ENCODE data around the gene ZBTB21.
"Not testable (repeated sequence)": the region's sequence is repeated elsewhere in the genome, so short reads cannot be mapped to it uniquely, and the experiment has no call there.

The ZBTB21 gene

DNA sequence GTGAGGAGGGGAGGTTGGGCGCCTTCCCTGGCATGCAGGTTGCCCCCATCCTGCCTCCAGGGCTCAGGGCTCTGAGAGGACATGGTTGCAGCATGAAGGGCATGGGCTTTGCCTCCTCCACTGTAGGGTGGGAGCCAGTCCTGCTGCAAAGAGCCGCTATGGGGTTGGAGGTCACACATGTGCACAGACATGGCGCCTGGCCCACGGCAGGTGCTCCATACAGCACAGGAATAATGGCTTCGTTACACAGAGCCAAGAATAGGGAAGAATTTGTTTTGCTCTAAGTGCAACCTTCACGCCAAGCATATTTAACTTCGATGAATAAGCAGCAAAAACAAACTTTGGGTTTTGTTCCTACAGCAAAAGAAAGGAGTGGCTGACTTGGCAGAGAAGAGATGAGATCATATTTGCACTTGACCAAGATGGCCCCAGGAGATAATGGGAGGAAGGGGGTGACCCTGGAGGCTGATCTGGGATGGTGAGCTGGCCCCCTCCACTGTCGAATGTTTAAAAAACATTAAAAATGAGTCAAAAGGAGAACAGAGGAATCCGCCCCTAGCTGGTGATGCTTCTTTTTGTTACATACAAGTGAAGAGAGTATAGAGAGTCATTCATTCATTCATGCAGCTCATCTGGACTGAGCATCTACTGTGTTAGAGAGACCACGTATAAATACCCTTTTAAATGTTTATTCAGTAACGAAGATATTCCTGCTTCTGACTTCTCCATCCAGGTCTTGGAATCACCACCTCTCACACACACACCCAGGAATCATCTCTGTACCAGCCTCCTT, 43.9 kb downstream of the ZBTB21 start:
- no peak for DNase-seq

DNA sequence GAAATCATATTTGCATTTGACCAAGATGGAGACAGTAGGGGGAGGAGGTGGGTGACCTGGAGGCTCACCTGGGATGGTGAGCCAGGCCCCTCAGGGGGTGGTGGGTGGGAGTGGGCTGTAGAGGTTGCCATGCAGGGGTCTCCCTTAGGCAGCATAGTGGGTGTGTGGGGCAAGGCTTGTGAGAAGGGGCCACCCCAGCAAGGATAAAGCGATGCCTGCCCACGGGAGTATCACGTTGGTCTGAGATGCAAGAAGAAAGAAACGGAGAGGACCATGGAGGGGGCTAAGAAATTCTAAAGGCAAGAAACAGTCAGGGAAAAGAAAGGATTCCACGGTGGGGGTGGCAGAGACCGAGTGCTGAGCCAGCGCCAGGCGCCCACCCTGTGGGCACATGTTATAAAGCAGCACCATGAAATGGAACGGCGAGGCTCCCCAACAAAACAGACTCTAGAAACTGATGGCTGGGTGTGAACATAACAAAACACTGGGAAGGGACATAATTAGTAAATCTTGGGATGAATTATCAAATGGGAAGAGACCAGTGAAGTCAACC, 44.6 kb downstream of the ZBTB21 start:
- DNase-seq, result no peak

DNA sequence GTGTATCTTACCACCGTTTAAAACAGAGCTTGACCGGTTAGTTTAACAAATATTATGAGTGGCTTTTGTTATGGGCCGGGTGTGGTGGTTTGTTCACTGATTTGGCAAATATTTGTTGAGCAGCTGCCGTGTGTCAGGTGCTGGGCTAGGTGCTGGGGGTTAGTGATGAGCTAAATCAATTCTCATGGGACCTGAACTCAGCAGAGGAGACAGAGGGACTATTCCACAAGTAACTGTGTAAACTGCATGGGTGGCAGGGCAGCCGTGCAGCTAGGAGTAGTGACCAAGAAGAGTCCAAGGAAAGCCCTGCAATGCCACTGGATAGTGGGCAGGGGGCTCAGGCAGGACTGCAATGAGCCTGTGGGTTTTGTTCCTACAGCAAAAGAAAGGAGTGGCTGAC, 45.1 kb downstream of the ZBTB21 start:
- DNase-seq, result no peak

DNA sequence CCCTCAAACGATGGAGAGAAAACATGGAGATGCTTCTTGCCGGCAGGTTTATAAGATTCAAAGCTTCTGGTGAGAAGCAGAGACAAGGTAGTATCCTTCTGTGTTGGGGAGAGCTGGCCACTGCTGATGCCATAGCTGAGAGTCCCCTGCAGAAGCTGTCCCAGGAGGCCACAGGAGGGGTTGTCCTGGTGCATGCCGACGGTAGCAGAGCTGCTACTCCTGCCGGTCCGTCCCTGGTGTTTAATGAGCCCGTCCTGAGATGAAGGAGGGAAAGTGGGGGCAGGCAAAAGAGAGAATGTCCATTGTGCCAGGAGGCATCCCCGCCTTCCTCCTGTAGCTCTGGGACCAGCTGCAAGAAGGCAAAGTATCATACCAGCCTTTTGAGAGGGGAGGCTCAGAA, 46.0 kb downstream of the ZBTB21 start:
- DNase-seq, result no peak

DNA sequence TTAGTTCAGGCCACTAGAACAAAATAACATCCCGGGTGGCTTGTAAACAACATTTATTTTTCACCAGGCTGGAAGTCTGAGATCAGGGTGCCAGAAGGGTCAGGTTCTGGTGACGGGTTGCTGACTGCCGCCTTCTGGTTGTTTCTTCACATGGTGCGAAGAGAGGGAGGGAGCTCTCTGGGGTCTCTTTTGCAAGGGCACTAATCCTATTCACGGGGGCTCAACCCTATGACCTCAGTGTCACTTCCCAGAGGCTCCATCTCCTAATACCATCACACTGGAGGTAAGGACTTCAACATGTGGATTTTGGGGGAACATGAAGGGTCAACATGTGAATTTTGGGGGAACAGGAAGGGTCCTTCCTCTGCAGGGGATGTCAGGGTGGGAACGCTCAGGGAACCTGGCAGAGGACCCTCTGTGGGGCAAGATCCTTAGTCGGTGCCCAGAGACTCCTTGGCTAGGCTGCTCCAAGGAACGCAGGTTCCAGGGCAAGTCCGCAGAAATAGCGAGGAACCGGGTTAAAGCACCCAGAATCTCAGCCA, 47.7 kb downstream of the ZBTB21 start:
- DNase-seq, result no peak

DNA sequence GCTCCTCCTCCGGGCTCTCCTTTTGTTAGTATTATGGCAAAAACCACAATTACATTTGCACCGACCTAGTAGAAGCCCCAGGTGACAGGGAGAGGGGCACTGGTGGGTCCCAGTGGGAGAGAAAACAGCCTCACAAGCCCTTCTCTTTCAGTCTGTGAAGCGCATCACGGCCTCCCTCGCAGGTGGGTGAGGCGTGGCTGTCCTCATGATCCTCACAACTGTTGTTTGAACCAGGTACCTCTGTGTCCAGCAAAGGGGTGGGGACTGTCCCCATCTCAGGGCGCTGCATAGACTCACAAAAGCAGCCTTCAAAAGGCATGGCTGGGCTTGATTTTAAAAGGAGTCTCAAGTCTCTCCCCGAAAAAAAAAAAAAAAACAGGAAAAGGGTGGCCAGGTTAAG, 48.4 kb downstream of the ZBTB21 start:
- DNase-seq, result no peak

DNA sequence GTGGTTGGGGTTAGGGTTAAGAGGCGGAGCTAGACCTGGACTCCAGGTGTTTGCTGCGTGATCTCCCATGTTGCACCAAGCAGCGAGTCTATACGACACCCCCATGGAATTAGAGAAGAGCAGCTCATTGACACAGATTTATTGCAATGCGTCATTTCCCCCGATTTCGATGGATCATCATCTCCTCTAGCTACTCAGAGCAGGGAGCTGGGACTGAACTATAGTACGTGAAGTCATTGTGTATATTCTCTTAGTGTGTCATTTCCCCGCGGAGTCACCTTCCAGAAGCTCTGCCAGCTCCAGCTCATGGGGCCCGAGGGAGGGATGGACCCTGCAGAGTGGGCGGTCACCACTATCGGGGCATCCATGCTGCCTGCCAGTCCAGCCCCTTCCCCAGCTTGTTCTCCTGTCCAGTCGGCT, 48.9 kb downstream of the ZBTB21 start:
- DNase-seq, result no peak

DNA sequence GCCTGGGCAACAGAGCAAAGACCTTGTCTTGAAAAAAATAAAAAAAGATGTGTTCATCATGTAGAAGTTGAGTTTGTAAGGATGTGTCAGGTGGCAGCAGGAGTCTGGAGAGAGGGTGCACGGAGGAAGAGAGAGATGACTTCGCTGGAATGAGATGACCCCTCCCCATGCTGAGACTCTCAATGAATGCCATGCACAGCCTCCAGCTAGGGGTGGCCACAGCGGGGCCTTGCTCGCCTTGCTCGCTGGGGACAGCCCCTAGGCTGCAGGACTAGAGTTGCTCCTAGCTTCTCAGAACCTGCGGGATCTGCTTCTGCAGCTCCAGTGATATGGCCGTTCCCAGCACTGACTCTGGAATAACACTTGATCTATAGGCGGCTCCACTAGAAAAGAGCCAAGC, 49.8 kb downstream of the ZBTB21 start:
- DNase-seq, result no peak

DNA sequence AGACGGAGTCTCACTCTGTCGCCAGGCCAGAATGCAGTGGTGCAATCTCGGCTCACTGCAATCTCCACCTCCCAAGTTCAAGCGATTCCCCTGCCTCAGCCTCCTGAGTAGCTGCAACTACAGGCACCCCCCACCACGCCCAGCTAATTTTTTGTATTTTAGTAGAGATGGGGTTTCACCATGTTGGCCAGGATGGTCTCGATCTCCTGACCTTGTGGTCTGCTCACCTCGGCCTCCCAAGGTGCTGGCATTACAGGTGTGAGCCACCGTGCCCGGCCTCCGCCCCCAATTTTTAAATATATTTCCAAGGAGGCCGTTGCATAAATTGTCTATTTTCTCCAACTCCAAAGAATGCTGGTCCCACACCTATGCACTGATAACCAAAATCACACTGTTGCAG, 50.5 kb downstream of the ZBTB21 start:
- not testable (repeated sequence) for DNase-seq

DNA sequence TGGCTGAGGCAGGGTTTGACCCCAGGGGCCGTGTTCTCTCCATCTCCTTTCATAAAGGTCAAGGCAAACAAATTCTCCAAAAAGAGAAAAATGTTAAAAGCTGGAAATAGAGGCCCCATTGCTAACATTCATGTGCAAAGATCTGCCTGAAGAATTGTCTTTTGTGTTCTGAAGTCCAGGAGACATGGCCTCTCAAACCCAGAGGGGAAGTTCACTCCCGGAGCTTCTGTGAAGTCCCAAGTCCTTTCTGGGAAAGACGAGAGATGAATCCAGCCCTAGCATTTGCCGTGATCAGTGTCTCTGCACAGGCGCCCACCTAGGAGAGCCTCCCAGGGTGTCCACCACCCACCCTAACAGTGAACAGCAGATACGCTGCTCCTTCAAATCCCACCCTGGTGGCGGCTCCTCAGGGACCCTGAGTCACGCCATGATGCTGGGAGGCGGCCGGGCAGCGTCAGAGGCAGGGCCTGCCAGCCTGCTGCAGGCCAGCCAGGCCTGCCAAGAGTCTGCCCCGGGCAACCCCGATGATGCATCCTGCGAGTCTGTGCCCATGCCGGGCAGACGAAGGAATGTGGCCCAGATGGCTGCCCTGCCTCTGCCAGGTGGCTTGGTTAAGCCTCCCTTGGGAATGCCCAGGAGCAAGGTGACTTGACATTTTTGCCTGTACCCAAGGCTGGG, 51.1 kb downstream of the ZBTB21 start:
- DNase-seq, result no peak

DNA sequence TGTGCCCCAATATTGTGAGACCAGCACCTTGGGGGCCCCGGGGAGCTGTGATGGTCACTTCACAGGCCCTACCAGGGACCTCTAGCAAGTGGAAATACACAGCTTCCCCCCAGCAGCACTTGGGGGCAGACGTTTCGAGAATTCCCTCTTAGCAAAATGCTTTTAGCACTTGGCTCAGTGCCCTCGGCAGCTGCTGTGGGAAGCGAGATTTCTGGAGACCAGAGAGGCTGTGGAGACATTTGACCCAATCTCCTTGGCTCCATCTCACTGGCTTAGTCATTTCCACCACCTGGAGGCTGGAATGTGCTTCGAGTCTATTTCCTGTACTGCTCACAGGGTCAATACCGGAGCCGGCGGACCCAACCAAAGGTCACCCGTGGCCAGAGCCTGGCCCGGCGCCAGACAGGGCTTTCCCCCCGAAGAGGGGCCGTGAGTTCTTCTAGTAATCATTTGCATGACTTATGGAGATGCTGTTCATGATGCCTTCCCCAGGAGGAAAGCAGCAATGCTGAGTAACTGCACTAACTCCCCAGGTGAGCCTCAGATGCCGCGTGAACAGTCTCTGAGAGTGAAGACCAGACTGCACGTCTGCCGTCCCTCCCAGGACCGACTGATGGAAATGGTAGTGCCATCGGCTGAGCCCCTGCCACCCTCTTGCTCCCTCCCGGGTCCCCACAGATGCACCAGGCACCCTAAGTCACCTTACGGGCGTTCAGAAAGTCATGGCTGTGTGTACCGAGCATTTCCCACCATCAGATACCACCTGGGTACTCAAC, 52.0 kb downstream of the ZBTB21 start:
- DNase-seq, result peak; percentile 92

DNA sequence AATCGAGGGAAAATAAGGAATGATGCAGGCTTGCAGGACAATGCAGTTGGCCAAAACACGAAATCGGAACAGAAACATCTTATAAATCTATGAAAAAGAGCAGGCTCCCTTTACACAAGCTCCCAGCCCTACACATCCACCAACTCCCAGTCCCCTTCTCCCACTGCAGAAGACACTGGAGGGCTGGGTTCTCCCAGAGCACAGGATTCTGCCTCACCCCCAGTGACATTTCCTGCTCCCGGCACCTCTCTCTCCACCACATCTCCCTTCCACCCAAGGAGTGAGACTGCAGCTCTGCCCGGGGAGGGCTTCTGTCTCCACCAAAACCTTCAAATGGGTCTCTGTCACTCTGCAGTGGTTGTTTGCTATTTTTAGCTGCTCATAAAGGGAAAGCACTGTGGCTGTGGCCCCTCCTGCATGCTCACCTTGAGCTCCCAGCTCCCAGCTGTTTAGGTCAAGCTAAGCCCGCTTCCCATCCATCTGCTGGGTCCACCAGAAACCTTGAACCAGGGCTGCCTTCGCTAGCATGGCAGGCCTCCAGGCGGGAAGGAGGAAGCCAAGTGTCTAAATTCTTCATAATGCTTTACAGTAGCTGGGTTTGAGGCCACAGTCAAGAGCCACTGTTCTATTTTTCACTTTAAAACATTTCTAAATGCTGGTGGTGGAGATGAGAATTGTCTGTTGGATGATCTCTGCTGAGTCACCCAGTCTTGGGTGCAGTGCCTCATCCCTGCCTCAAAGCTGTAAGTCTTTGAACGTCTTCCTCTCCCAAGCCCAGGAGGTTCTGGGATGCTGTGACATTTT, 53.0 kb downstream of the ZBTB21 start:
- DNase-seq, result peak; percentile 79

DNA sequence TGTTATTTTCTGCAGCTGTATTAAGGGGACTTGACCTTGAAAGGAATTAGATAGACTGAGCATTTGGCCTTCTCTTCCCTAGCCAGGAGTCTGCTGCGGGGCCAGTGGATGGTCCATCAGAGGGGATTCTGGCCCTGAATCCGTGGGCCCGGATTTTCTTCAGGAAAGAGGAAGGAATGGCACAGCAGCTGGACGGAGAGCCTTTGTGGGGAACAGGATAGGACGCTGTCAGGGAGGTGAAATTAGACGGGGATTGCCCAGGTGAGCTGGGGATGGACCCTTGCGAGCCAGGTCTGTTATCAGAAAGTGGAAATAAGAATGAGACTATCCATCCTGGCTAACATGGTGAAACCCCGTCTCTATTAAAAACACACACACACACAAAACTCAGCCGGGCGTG, 54.6 kb downstream of the ZBTB21 start:
- no peak for DNase-seq

DNA sequence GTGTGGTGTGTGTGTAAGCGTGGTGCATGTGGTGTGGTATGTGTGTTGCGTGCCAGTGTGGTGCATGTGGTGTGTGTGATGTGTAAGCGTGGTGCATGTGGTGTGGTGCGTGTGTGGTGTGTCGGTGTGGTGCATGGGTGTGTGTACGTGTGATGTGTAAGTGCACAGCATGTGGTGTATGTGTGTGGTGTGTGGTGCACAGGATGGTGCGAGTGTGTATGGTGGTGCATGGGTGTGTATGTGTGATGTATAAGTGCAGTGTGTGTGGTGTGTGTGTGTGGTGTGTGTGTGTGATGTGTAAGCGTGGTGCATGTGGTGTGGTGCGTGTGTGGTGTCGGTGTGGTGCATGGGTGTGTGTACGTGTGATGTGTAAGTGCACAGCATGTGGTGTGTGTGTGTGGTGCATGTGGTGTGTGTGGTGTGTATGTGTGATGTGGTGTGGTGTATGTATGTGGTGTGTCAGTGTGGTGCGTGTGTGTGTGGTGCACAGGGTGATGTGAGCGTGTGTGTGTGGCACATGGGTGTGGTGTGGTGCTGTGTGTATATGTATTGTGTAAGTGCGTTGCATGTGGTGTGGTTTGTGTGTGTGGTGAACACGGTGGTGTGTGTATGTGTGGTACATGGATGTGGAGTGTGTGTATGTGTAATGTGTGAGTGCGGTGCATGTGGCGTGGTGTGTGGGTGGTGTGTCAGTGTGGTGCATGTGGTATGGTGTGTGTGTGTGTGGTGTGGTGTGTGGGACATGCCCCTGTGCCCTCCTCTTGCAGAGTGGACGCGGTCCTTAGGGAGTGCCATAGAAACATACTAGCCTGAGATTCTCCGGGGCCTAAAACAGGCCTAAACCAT, 55.3 kb downstream of the ZBTB21 start:
- no peak for DNase-seq

DNA sequence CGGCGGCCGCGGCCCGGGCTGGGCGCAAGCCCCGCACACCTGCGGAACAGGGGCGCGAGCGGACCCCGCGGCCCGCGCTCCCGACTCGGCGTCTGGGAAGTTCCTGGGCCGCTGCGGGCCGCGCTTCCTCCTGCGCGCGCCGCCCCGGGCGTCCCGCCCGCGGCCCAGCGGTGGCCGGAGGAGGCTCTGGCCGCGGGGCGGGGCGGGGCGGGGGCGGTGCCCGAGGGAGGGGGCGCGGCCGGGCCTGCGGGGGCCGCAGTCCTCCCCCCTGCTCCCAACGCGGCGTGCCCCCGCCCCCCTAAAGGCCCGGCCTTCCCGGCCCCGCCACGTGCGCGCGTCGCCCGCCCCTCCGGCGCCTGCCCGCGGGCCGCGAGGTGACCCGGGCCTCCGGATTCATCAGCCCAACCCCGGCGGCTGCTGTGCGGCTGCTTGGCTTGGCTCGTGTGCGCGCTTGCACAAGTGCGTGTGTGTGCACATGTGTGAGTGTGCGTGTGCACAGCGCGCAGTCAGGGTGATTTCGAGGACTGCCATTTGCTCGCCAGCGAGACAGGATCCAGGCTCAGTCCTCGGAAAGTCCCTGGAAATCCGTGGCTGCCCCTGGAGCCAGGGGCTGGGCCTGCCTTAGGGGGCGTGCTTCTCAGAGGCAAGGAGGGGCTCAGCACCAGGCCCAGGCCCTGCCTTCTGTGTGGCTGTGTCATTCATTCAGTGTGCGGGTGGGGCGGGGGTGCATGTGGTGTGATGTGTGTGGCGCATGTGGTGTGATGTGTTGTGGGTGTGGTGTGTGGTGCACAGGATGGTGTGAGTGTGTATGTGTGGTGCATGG, 56.1 kb downstream of the ZBTB21 start, which contains the start of gene C2CD2:
TSS of gene C2CD2 (minus strand) at position 188 of the 823 bp plus-strand sequence. CDS start 370 bp downstream, outside the sequence.
- DNase-seq, result peak; percentile 73

DNA sequence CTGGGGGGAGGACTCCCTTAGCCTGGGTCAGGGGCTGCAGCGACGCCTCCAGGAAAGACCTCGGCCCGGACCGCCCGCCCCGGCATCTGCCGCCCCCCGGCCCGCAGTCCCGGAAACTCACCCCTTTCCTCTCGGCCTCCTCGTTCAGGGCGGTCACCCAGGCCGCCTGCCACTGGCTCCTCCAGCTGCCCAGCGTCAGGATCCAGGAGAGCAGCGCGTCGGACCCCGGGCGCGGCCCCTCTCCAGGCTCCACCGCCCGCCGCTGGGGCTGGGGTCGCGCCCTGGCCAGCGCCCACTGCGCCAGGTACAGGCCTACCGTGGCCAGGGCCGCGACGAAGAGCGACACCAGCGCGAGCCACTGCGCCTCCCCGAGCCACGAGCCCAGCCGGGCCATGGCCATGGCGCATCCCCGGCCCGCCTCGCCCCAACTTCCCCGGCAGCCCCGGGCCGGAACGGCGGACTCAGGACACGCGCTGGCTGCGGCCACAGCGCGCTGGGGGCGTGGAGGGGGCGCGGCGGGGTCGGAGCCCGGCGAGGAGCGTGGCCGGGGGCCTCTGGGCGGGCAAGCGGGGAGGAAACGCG, 56.8 kb downstream of the ZBTB21 start:
- DNase-seq, result no peak

DNA sequence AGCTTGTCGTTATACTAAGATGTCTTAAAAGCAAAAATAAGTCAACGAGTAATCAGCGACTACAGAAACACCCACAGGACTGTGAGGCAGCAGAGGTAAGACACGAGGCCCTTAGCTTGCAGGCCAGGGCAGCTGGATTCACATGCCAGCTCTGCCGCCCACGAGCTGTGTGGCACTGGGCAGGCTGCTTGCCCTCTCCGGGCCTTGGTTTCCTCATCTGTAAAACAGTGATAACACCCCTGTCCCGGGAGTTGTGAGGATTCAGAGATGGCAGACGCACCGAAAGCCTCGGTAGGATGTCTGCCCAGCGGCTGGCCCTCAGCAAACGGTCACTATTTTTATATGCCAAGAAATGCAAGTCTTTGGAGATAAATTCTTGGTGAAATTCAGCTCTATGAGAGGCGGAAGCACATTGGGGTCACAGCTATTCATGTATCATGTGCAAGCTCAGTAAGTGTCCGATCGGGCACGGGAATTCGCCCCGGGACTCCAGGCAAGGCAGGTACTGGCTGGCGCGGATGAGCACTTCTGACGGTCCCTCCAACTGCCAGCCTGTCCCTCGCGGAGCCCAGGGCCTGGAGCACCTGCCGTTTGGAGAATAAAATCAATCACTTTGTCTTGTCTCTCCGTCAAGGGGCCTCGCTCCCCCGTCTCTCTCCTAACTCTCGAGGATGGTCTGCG, 57.5 kb downstream of the ZBTB21 start:
- DNase-seq, result peak; percentile 22

DNA sequence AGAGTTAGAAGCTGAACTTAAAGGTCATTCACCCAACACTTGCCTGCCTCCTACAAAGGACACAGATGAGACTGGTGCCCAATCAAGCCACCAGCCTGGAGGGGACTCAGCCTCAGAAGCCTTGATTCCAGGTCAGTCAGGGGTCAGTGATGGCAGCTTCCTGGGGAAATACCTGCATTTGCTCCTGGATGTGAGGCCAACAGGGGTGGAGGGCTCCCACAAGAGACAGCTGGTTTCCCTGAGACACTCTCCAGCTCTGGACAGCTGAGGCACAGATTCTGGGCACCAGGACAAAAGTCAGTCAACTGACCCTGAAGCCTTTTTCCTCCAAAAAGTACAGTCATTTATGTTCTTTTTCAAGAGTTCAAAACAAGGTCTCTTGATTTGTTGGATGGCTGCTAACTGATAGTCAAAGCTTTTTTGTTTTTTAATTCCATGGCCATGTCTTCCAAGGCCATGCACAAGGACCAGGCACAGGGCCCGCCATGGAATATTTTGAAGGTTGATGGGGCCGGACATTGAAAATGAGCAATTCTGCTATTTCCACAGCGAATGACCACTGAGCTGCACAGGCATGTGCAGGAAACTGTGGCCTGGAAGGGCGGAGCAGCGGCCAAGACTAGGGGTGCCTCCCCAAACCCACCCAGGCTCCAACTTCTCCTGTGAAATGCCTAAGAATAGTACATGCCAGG, 58.1 kb downstream of the ZBTB21 start:
- no peak for DNase-seq

DNA sequence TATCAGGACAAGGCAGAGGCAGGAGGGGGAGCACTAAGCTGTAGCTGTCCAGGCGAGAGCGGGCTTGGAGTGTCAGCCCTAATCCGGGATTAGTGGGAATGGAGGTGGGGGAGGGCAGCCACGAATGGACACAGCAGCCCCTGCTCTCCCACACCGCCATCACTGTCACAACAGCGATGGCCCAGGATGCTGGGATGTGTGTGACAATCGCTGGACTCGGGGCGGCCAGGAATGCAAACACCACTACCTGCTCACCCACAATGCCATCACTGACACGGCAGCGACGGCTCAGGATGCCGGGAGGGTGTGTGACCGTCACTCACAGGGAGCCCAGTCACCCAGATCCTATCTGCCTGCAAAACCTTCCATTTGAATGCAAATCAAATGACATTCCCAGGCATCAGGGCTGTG, 59.2 kb downstream of the ZBTB21 start:
- DNase-seq, result no peak

Measured in HCEC 1CT (cell line).